Measurements from ENCODE around the gene NSUN3. TPM values are rescaled to one million over a fixed set of nuclear protein-coding genes. Genes with fewer than 3 reads are reported as not detected.

The NSUN3 gene
- 7.7 and 14.6 TPM in 2 replicates for total RNA-seq

GRCh38 chr3:94062513-94063404, at the start of gene NSUN3, which contains the start of gene DHFR2:
Gene NSUN3, plus strand, starts transcription at chr3:94063061. Its CDS starts 66 bp downstream, at chr3:94063127.
Gene DHFR2, minus strand, starts transcription at chr3:94062916. Its CDS starts 1,405 bp downstream, at chr3:94061511.

DNA sequence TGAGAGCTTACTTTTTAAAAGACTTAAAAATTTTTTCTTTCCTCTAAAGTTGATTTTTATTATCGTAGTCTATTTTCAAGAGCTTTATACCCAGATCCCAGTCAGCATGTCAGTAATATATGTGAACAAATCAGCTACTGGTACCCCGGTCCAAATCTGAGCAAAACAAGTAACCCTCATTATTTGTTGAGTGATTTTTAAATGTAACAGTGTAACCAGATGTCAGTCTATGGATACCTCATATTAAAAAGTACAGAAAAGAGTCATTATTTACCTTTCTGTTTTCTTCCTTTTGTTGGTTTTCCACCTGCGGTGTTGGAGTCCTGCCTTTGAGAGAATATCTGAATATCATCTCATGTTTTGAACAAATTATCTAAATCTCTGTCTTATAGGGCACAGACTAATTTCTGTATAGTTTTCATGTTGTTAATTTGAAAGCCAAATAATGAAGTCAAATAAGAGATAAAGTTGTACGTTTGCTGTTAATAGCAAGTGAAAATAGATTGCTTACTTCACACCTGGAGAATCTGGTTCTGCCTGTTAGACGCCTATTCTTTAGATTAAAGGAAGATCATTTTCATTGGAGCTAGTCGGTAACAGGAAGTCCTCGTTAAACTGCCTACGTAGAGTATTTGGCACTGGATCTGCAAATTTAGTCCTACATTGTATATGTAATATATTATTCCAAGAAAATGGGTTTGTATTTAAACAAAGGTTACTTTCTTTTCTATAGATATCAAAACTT, 34.6 kb upstream of the NSUN3 start, which contains the start of gene STX19:
Gene STX19 (minus strand): TSS at position 505 of the 745 bp plus-strand sequence. CDS start 13,328 bp downstream, outside the sequence.

Other genes starting within 250 kb of the NSUN3 start
- gene PROS1, start 89.2 kb upstream of the NSUN3 start, total RNA-seq = 6.2 and 12.3 TPM in 2 replicates
- gene ARL13B, start 82.9 kb upstream of the NSUN3 start, total RNA-seq = 7.7 and 12.3 TPM in 2 replicates
- gene STX19, start 34.5 kb upstream of the NSUN3 start, total RNA-seq = not detected in 2 replicates
- 3.1 and 4.2 TPM in 2 replicates for gene DHFR2, start 145 bp upstream of the NSUN3 start, total RNA-seq

Data from placental pericyte (primary cell).